Measurements from ENCODE around the gene FA2H.
"Not testable (repeated sequence)": the region's sequence is repeated elsewhere in the genome, so short reads cannot be mapped to it uniquely, and the experiment has no call there.

The FA2H gene

GRCh38 chr16:74677868-74678267 is 96.8 kb downstream of the FA2H start:
- DNase-seq: no peak

DNA sequence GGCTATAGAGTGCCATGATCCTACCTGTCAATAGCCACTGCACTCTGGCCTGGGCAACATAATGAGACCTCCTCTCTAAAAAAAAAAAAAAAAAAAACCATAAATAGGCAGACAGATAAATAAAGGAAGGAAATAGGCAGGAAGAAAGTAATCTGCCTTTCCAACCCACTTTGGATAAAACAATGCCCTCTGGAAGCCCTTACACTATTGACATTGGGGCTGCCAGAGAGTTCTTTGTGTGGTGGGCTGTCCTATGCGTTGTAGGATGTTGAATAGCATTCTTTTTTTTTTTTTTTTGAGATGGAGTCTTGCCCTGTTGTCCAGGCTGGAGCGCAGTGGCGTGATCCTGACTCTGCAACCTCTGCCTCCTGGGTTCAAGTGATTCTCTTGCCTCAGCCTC is 100.7 kb downstream of the FA2H start:
- DNase-seq: no peak

DNA sequence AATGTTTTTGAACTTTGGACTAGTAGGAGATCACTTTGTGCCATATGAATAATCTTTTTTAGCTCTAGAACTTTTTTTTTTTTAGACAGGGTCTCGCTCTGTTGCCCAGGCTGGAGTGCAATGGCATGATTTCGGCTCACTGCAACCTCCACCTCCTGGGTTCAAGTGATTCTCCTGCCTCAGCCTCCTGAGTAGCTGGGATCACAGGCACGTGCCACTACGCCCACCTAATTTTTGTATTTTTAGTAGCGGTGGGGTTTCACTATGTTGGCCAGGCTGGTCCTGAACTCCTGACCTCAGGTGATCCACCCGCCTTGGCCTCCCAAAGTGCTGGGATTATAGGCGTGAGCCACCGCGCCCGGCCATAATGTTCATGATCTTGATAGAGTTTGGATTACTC is 105.7 kb downstream of the FA2H start:
- not testable (repeated sequence) for DNase-seq

GRCh38 chr16:74667255-74667700 is 107.3 kb downstream of the FA2H start:
- peak; percentile 30 for DNase-seq

GRCh38 chr16:74666425-74667254 is 108.0 kb downstream of the FA2H start, which contains the start of gene RFWD3:
Gene RFWD3 (minus strand): TSS chr16:74666877. CDS start chr16:74661449, 5,428 bp downstream.
- DNase-seq: peak; percentile 99

DNA sequence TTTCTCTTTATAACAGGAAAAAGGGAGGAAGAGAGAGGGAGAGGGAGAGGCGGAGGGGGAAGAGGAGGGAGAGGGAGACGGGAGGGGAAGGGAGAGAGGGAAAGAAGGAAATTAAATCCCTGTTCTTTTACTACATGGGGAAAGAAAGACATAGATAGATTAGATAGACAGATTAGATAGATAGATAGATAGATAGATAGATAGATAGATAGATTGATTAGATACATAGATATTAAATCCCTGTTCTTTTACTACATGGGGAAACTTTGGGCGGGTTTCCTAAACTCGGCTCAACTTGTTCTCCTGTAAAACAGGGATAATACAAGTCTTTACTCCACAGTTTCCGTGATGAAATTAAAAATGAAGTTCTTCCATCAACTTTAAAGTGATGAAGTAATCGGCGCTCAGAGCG is 108.6 kb downstream of the FA2H start:
- no peak for DNase-seq
